ENCODE results near the gene NRM. TPM values are rescaled to one million over a fixed set of nuclear protein-coding genes. Genes with fewer than 3 reads are reported as not detected.
A peak's percentile ranks its signal among the peaks of the same experiment; 100 is the strongest.

The NRM gene
- total RNA-seq, 1 donor = 3.5 TPM

- TF ChIP-seq, protein P1, sequence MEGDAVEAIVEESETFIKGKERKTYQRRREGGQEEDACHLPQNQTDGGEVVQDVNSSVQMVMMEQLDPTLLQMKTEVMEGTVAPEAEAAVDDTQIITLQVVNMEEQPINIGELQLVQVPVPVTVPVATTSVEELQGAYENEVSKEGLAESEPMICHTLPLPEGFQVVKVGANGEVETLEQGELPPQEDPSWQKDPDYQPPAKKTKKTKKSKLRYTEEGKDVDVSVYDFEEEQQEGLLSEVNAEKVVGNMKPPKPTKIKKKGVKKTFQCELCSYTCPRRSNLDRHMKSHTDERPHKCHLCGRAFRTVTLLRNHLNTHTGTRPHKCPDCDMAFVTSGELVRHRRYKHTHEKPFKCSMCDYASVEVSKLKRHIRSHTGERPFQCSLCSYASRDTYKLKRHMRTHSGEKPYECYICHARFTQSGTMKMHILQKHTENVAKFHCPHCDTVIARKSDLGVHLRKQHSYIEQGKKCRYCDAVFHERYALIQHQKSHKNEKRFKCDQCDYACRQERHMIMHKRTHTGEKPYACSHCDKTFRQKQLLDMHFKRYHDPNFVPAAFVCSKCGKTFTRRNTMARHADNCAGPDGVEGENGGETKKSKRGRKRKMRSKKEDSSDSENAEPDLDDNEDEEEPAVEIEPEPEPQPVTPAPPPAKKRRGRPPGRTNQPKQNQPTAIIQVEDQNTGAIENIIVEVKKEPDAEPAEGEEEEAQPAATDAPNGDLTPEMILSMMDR (IDR thresholded peaks at IDR 0.05; ENCODE audit: insufficient read depth, low read depth, low read length) = no peak
- peak overlapping the region; percentile 95 for H3K4me3 ChIP-seq (ENCODE audit: low read depth, low read length)
- DNase-seq (ENCODE audit: low read depth) = no peak
Measured at GRCh38 chr6:30689985-30690384, 799 bp downstream of the NRM start.

GRCh38 chr6:30689022-30689865, 1.5 kb downstream of the NRM start:
- no peak overlapping the region for H3K4me3 ChIP-seq (ENCODE audit: low read depth, low read length)
- DNase-seq (ENCODE audit: low read depth) = no peak
- TF ChIP-seq, protein P1 (IDR thresholded peaks at IDR 0.05; ENCODE audit: insufficient read depth, low read depth, low read length) = no peak

- TF ChIP-seq, protein P1 (IDR thresholded peaks at IDR 0.05; ENCODE audit: insufficient read depth, low read depth, low read length) = no peak
- no peak overlapping the region for H3K4me3 ChIP-seq (ENCODE audit: low read depth, low read length)
- DNase-seq (ENCODE audit: low read depth) = no peak
Measured at GRCh38 chr6:30688569-30688968, 2.2 kb downstream of the NRM start.

DNA sequence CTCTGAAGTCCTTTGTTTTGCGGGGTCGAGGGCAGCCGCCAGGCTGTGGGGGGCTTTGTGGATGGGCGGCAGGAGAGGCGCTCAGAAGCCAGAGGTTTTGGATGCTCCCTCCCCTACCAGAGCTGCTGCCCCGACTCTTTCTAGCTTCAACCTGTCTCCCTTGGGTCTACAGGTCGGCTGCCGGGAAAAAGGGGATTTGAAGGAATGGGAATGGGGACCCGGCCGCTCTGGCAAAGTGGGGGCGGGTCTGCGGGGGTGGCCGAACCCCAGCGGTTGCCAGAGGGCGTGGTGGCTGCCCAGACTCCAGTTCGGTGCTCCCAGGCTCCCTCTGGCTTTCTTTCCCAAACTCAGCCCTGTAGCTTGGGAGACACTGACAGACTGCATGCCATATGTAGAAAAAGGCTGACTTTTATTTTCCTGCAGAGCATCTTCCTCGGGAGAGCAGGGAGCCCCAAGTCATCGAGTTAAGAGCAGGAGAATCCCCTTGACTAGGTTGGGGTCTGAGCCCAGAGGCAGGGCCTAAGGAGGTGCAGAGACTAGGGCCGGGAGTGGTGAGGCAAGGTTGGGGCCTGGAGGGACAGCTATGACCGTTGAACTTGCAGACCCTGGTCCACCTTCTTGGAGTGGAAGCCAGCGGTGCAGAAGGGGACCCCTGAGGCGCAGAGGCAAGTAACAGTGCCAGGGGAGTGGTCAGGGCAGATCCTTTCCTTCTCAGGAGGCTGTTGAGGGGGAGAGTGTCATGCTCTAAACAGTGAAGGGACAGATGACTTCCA, 2.9 kb downstream of the NRM start:
- TF ChIP-seq, protein P1 (IDR thresholded peaks at IDR 0.05; ENCODE audit: insufficient read depth, low read depth, low read length) = peak; percentile 36
- H3K4me3 ChIP-seq (ENCODE audit: low read depth, low read length) = peak overlapping the region; percentile 91
- peak; percentile 52 for DNase-seq (ENCODE audit: low read depth)

GRCh38 chr6:30686908-30687658, 3.7 kb downstream of the NRM start:
- TF ChIP-seq, protein P1 (IDR thresholded peaks at IDR 0.05; ENCODE audit: insufficient read depth, low read depth, low read length) = no peak
- H3K4me3 ChIP-seq (ENCODE audit: low read depth, low read length) = peak overlapping the region; percentile 91
- DNase-seq (ENCODE audit: low read depth) = peak; percentile 95
